Measurements from ENCODE around the gene DNAH7. TPM values are rescaled to one million over a fixed set of nuclear protein-coding genes. Genes with fewer than 3 reads are reported as not detected.

The DNAH7 gene
- total RNA-seq, 1 donor from 2014 or later: 0.32 TPM

GRCh38 chr2:195823206-195823605 lies 245.4 kb downstream of the DNAH7 start:
- intact Hi-C loops (cut with DNase I): no loop called here

GRCh38 chr2:195821566-195821932 lies 247.1 kb downstream of the DNAH7 start:
- intact Hi-C loops (cut with DNase I): no loop called here
- DNase-seq (ENCODE audit: low spot score): no peak

More at GRCh38 chr2:195823206-195823605, 245.4 kb downstream of the DNAH7 start:
- no peak for DNase-seq (ENCODE audit: low spot score)

- intact Hi-C loops (cut with DNase I): no loop called here
- no peak for DNase-seq (ENCODE audit: low spot score)
Observed at GRCh38 chr2:195820867-195821565, 247.6 kb downstream of the DNAH7 start.

- intact Hi-C loops (cut with DNase I): no loop called here
- DNase-seq (ENCODE audit: low spot score): no peak
Observed at GRCh38 chr2:195820373-195820772, 248.3 kb downstream of the DNAH7 start.

GRCh38 chr2:195819276-195819675 lies 249.4 kb downstream of the DNAH7 start:
- no peak for DNase-seq (ENCODE audit: low spot score)
- intact Hi-C loops (cut with DNase I): no loop called here

GRCh38 chr2:195818526-195818925 lies 250.1 kb downstream of the DNAH7 start:
- DNase-seq (ENCODE audit: low spot score): no peak
- intact Hi-C loops (cut with DNase I): no loop called here

- DNase-seq (ENCODE audit: low spot score): no peak
- intact Hi-C loops (cut with DNase I): no loop called here
Observed at GRCh38 chr2:195818106-195818505, 250.5 kb downstream of the DNAH7 start.

GRCh38 chr2:195815083-195815482 lies 253.6 kb downstream of the DNAH7 start:
- intact Hi-C loops (cut with DNase I): no loop called here

GRCh38 chr2:195813421-195813820 lies 255.2 kb downstream of the DNAH7 start:
- intact Hi-C loops (cut with DNase I): no loop called here

More at GRCh38 chr2:195815083-195815482, 253.6 kb downstream of the DNAH7 start:
- no peak for DNase-seq (ENCODE audit: low spot score)

GRCh38 chr2:195810340-195811098 lies 258.1 kb downstream of the DNAH7 start:
- intact Hi-C loops (cut with DNase I): no loop called here
- no peak for DNase-seq (ENCODE audit: low spot score)

More at GRCh38 chr2:195813421-195813820, 255.2 kb downstream of the DNAH7 start:
- DNase-seq (ENCODE audit: low spot score): no peak

- no peak for DNase-seq (ENCODE audit: low spot score)
- intact Hi-C loops (cut with DNase I): no loop called here
Observed at GRCh38 chr2:195808189-195808588, 260.4 kb downstream of the DNAH7 start.

- no peak for DNase-seq (ENCODE audit: low spot score)
- intact Hi-C loops (cut with DNase I): no loop called here
Observed at GRCh38 chr2:195805283-195805976, 263.2 kb downstream of the DNAH7 start.

- DNase-seq (ENCODE audit: low spot score): no peak
- intact Hi-C loops (cut with DNase I): no loop called here
Observed at GRCh38 chr2:195795879-195796278, 272.8 kb downstream of the DNAH7 start.

GRCh38 chr2:195793881-195794280 lies 274.8 kb downstream of the DNAH7 start:
- intact Hi-C loops (cut with DNase I): no loop called here
- no peak for DNase-seq (ENCODE audit: low spot score)

GRCh38 chr2:195782156-195782555 lies 286.5 kb downstream of the DNAH7 start:
- intact Hi-C loops (cut with DNase I): no loop called here
- DNase-seq (ENCODE audit: low spot score): no peak

- DNase-seq (ENCODE audit: low spot score): no peak
- intact Hi-C loops (cut with DNase I): no loop called here
Observed at GRCh38 chr2:195779491-195779890, 289.1 kb downstream of the DNAH7 start.

- intact Hi-C loops (cut with DNase I): no loop called here
- no peak for DNase-seq (ENCODE audit: low spot score)
Observed at GRCh38 chr2:195769975-195770374, 298.7 kb downstream of the DNAH7 start.

GRCh38 chr2:195768431-195768830 lies 300.2 kb downstream of the DNAH7 start:
- intact Hi-C loops (cut with DNase I): no loop called here
- DNase-seq (ENCODE audit: low spot score): no peak

GRCh38 chr2:195766691-195767090 lies 301.9 kb downstream of the DNAH7 start:
- intact Hi-C loops (cut with DNase I): no loop called here

GRCh38 chr2:195763866-195764265 lies 304.8 kb downstream of the DNAH7 start:
- DNase-seq (ENCODE audit: low spot score): no peak
- intact Hi-C loops (cut with DNase I): no loop called here

More at GRCh38 chr2:195766691-195767090, 301.9 kb downstream of the DNAH7 start:
- DNase-seq (ENCODE audit: low spot score): no peak

All from cardiac septum (tissue), 1 donor.